Endothelial cell of umbilical vein (primary cell): ENCODE measurements around the gene SLX1A.

Experiments used
- CTCF ChIP-seq, 2 donors: IDR thresholded peaks; 1 replicate in 1 of 2; 2 replicates in 1 of 2; pipeline ENCODE4 v1.5.1; 2011; ENCODE audit warnings: low read length in 2 of 2, mild to moderate bottlenecking in 2 of 2, moderate library complexity in 2 of 2, control low read depth in 1 of 2, inconsistent platforms in 1 of 2, low read depth in 1 of 2; ENCODE audit not compliant: insufficient read depth in 1 of 2; ENCODE audit errors: extremely low read depth in 1 of 2
- TF ChIP-seq, protein P1 (sequence below): IDR thresholded peaks from 2 replicates; pipeline ENCODE4 v1.6.1; 2011; ENCODE audit not compliant: insufficient read depth, insufficient read length

DNA sequence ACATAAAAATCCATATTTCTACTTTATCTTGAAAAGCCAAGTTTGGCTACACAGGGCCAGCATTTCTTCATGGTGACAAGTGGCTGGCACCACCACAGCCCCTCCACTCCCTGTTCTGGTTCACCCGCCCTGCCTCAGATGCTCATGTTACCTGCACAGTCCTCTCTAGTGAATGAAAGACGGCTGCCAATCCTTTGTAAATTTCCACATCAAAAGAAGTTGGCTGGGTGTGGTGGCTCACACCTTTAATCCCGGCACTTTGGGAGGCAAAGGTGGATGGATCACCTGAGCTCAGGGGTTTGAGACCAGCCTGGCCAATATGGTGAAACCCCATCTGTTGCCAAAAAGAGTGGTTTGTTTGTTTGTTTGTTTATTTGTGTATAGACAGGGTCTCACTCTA, 30.1 kb upstream of the SLX1A start:
- TF ChIP-seq, protein P1, sequence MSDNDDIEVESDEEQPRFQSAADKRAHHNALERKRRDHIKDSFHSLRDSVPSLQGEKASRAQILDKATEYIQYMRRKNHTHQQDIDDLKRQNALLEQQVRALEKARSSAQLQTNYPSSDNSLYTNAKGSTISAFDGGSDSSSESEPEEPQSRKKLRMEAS: no peak
- TF ChIP-seq CTCF (IDR thresholded peaks at IDR 0.05; ENCODE audit: extremely low read depth in 1 of 2, insufficient read depth in 1 of 2, low read depth in 1 of 2, low read length in 2 of 2): no peak
